ENCODE data around the gene EPHA4. TPM values are rescaled to one million over a fixed set of nuclear protein-coding genes. Genes with fewer than 3 reads are reported as not detected.

Gene EPHA4
- polyA plus RNA-seq, 1 donor (not counting 4 experiments of a cell fraction or from before 2014, with no cell fraction given): 9.0 TPM

DNA sequence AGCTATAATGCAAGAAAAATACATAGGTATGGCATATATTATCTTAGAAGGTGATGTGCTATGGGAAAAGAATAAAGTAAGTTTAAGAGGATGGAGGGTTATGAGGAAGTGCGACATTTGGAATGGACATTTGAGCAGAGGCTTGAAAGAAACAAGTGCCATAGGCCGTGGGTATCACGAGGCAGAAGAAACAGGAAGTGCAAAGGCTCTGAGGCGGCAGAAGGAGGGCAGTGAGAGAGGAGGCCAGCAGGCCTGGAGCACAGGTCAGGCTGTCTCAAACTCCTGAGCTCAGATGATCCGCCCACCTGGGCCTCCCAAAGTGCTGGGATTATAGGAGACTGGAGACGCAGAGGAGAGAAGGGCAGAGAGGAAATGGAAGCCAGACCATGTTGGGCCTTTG, 40.7 kb upstream of the EPHA4 start:
- Histone ChIP-seq H3K27ac (ENCODE audit: control insufficient read depth, insufficient read depth, low read length) (no peak overlapping the region), H4K20me1 (ENCODE audit: control insufficient read depth, extremely low read depth, insufficient read depth, low read length) (no peaks in the 10 kb centered on the region), H3K4me3 (ENCODE audit: control insufficient read depth in 2 of 3, extremely low read depth in 1 of 3, insufficient read depth in 2 of 3, low read depth in 1 of 3, low read length in 3 of 3) (no peak overlapping the region), H3K9me1 (ENCODE audit: control insufficient read depth, extremely low read depth, insufficient read depth, low read length) (no peaks in the 10 kb centered on the region), H3K9me3 (ENCODE audit: control insufficient read depth, low read depth, low read length) (no peaks in the 10 kb centered on the region), H3K4me1 (ENCODE audit: control insufficient read depth, extremely low read depth, insufficient read depth, low read length) (no peaks in the 10 kb centered on the region), H3K4me2 (ENCODE audit: control insufficient read depth, extremely low read depth, insufficient read depth, low read depth, low read length) (no peak overlapping the region), H2AFZ (ENCODE audit: control insufficient read depth, low read length) (no peak overlapping the region), H3K9ac (ENCODE audit: control insufficient read depth, extremely low read depth, insufficient read depth, low read length) (no peak overlapping the region), H3K79me2 (ENCODE audit: control insufficient read depth, insufficient read depth, low read length) (no peaks in the 10 kb centered on the region), H3K27me3 (ENCODE audit: control insufficient read depth, extremely low read depth, insufficient read depth, low read length) (no peaks in the 10 kb centered on the region), H3K36me3 (ENCODE audit: control insufficient read depth in 2 of 2, extremely low read depth in 1 of 2, insufficient read depth in 2 of 2, low read length in 2 of 2) (no peaks in the 10 kb centered on the region)
- DNase-seq (ENCODE audit: low read depth, low spot score) (no peak), FAIRE-seq (no peak)
- dilution Hi-C loops (cut with MboI; ENCODE audit: extremely low pct_ligation_motif_present, low sequenced_read_pairs): no loop called here
- TF ChIP-seq EZH2 (IDR thresholded peaks at IDR 0.05; ENCODE audit: low read length): no peak
- no peak for TF ChIP-seq CTCF (optimal IDR thresholded peaks at IDR 0.05 in 1 of 3, IDR thresholded peaks at IDR 0.05 in 1 of 3, conservative IDR thresholded peaks at IDR 0.05 in 1 of 3; ENCODE audit: extremely low read depth in 1 of 3, insufficient read depth in 2 of 3, low read length in 3 of 3)

GRCh38 chr2:221612161-221612560, 40.1 kb upstream of the EPHA4 start:
- H2AFZ ChIP-seq (ENCODE audit: control insufficient read depth, low read length): no peak overlapping the region
- H3K9ac ChIP-seq (ENCODE audit: control insufficient read depth, extremely low read depth, insufficient read depth, low read length): no peak overlapping the region
- dilution Hi-C loops (cut with MboI; ENCODE audit: extremely low pct_ligation_motif_present, low sequenced_read_pairs): no loop called here
- no peaks in the 10 kb centered on the region for H3K36me3 ChIP-seq (ENCODE audit: control insufficient read depth in 2 of 2, extremely low read depth in 1 of 2, insufficient read depth in 2 of 2, low read length in 2 of 2)
- no peak overlapping the region for H3K27ac ChIP-seq (ENCODE audit: control insufficient read depth, insufficient read depth, low read length)
- no peaks in the 10 kb centered on the region for H4K20me1 ChIP-seq (ENCODE audit: control insufficient read depth, extremely low read depth, insufficient read depth, low read length)
- H3K9me1 ChIP-seq (ENCODE audit: control insufficient read depth, extremely low read depth, insufficient read depth, low read length): no peaks in the 10 kb centered on the region
- H3K79me2 ChIP-seq (ENCODE audit: control insufficient read depth, insufficient read depth, low read length): no peaks in the 10 kb centered on the region
- no peak for TF ChIP-seq EZH2 (IDR thresholded peaks at IDR 0.05; ENCODE audit: low read length)
- TF ChIP-seq CTCF (optimal IDR thresholded peaks at IDR 0.05 in 1 of 3, IDR thresholded peaks at IDR 0.05 in 1 of 3, conservative IDR thresholded peaks at IDR 0.05 in 1 of 3; ENCODE audit: extremely low read depth in 1 of 3, insufficient read depth in 2 of 3, low read length in 3 of 3): no peak
- H3K4me1 ChIP-seq (ENCODE audit: control insufficient read depth, extremely low read depth, insufficient read depth, low read length): no peaks in the 10 kb centered on the region
- no peak for FAIRE-seq
- H3K4me2 ChIP-seq (ENCODE audit: control insufficient read depth, extremely low read depth, insufficient read depth, low read depth, low read length): no peak overlapping the region
- H3K9me3 ChIP-seq (ENCODE audit: control insufficient read depth, low read depth, low read length): no peaks in the 10 kb centered on the region
- H3K27me3 ChIP-seq (ENCODE audit: control insufficient read depth, extremely low read depth, insufficient read depth, low read length): no peaks in the 10 kb centered on the region
- no peak for DNase-seq (ENCODE audit: low read depth, low spot score)
- H3K4me3 ChIP-seq (ENCODE audit: control insufficient read depth in 2 of 3, extremely low read depth in 1 of 3, insufficient read depth in 2 of 3, low read depth in 1 of 3, low read length in 3 of 3): no peak overlapping the region

Measured in keratinocyte (primary cell).